HG03064 (cell line): Measurements from ENCODE around the gene CNOT2.
"Not testable (repeated sequence)": the region's sequence is repeated elsewhere in the genome, so short reads cannot be mapped to it uniquely, and the experiment has no call there.

Experiments used
- ATAC-seq: cut with Tn5 transposase; IDR thresholded peaks from one replicate; pipeline ENCODE4 v1.9.1; 2021; ENCODE audit warnings: low read depth; ENCODE audit not compliant: unreplicated experiment

The CNOT2 gene

GRCh38 chr12:70292017-70292776, 49.0 kb downstream of the CNOT2 start:
- ATAC-seq, result no peak

- ATAC-seq, result not testable (repeated sequence)
These were observed 61.7 kb downstream of the CNOT2 start for GRCh38 chr12:70304684-70305555.

- ATAC-seq, result no peak
These were observed 62.6 kb downstream of the CNOT2 start for GRCh38 chr12:70305794-70306193.

GRCh38 chr12:70306676-70307075, 63.4 kb downstream of the CNOT2 start:
- no peak for ATAC-seq

- no peak for ATAC-seq
These were observed 64.6 kb downstream of the CNOT2 start for GRCh38 chr12:70307868-70308267.

GRCh38 chr12:70309348-70309747, 66.1 kb downstream of the CNOT2 start:
- no peak for ATAC-seq

GRCh38 chr12:70314145-70314544, 70.9 kb downstream of the CNOT2 start:
- ATAC-seq, result no peak

- peak; percentile 92 for ATAC-seq
These were observed 74.5 kb downstream of the CNOT2 start for GRCh38 chr12:70317781-70318180.

- no peak for ATAC-seq
These were observed 76.4 kb downstream of the CNOT2 start for GRCh38 chr12:70319605-70320004.

GRCh38 chr12:70321191-70321590, 78.0 kb downstream of the CNOT2 start:
- ATAC-seq, result no peak

- no peak for ATAC-seq
These were observed 84.3 kb downstream of the CNOT2 start for GRCh38 chr12:70327541-70327940.

GRCh38 chr12:70329728-70330127, 86.5 kb downstream of the CNOT2 start:
- ATAC-seq, result no peak

- no peak for ATAC-seq
These were observed 86.9 kb downstream of the CNOT2 start for GRCh38 chr12:70330158-70330557.

GRCh38 chr12:70332236-70332635, 89.0 kb downstream of the CNOT2 start:
- no peak for ATAC-seq

GRCh38 chr12:70334742-70335141, 91.5 kb downstream of the CNOT2 start:
- ATAC-seq, result no peak

GRCh38 chr12:70338531-70338930, 95.3 kb downstream of the CNOT2 start:
- no peak for ATAC-seq

- no peak for ATAC-seq
These were observed 107.8 kb downstream of the CNOT2 start for GRCh38 chr12:70351076-70351475.

- ATAC-seq, result no peak
These were observed 110.8 kb downstream of the CNOT2 start for GRCh38 chr12:70353780-70354660.

GRCh38 chr12:70354787-70355186, 111.6 kb downstream of the CNOT2 start:
- ATAC-seq, result no peak

- ATAC-seq, result no peak
These were observed 112.7 kb downstream of the CNOT2 start for GRCh38 chr12:70355972-70356371.
